CD14-positive monocyte (primary cell): Measurements from ENCODE around the gene GRID2. TPM values are rescaled to one million over a fixed set of nuclear protein-coding genes. Genes with fewer than 3 reads are reported as not detected.
"Not testable (repeated sequence)": the region's sequence is repeated elsewhere in the genome, so short reads cannot be mapped to it uniquely, and the experiment has no call there.

ENCODE experiments used
- DNase-seq, 3 donors: peaks; one replicate each; pipeline ENCODE4 v3.0.0-alpha.2; 2011 to 2022
- H2AFZ ChIP-seq: 2 replicates; pipeline ENCODE4 v1.6.0; 2012; ENCODE audit warnings: mild to moderate bottlenecking, low read depth, low read length, inconsistent platforms; ENCODE audit not compliant: insufficient read depth, poor library complexity, severe bottlenecking
- H3K27ac ChIP-seq, 2 donors: 1 replicate in 1 of 2; 2 replicates in 1 of 2; pipeline ENCODE4 v1.5.1; 2012 to 2013; ENCODE audit warnings: low read length in 2 of 2, control low read depth in 1 of 2, inconsistent platforms in 1 of 2, low read depth in 1 of 2, mild to moderate bottlenecking in 1 of 2
- H3K27me3 ChIP-seq, 2 donors: one replicate each; pipeline versions ENCODE4 v1.6.0 to v1.6.1; 2011 to 2013; ENCODE audit warnings: low read length in 2 of 2; ENCODE audit not compliant: control insufficient read depth in 2 of 2, insufficient read depth in 2 of 2
- H3K36me3 ChIP-seq, 2 donors: replicated peaks in 1 of 2; 1 replicate in 1 of 2; 2 replicates in 1 of 2; pipeline versions ENCODE4 v1.5.1 to v1.6.1; 2012 to 2013; ENCODE audit warnings: low read length in 2 of 2, control low read depth in 1 of 2, inconsistent platforms in 1 of 2, mild to moderate bottlenecking in 1 of 2; ENCODE audit not compliant: insufficient read depth in 2 of 2, control insufficient read depth in 1 of 2
- H3K4me1 ChIP-seq, 2 donors: 1 replicate in 1 of 2; 2 replicates in 1 of 2; pipeline versions ENCODE4 v1.5.1 to v1.6.1; 2012 to 2013; ENCODE audit warnings: low read length in 2 of 2, control low read depth in 1 of 2, inconsistent platforms in 1 of 2, mild to moderate bottlenecking in 1 of 2, moderate library complexity in 1 of 2; ENCODE audit not compliant: insufficient read depth in 2 of 2, control insufficient read depth in 1 of 2
- H3K4me2 ChIP-seq: replicated peaks from 2 replicates; pipeline ENCODE3; 2012; ENCODE audit warnings: low read length, moderate library complexity, mild to moderate bottlenecking; ENCODE audit not compliant: poor library complexity, severe bottlenecking; ENCODE audit errors: extremely low read depth
- H3K4me3 ChIP-seq, 3 experiments: fragments of 200-600 bp in 1 of 3; sonication (generic) in 1 of 3; replicated peaks in 1 of 3; 1 replicate in 2 of 3; 2 replicates in 1 of 3; pipeline ENCODE4 v1.5.1; 2011 to 2013; ENCODE audit warnings: low read length in 3 of 3, mild to moderate bottlenecking in 3 of 3, control low read depth in 2 of 3, low read depth in 2 of 3, inconsistent platforms in 1 of 3, moderate library complexity in 1 of 3
- H3K79me2 ChIP-seq: 2 replicates; pipeline ENCODE4 v1.6.0; 2012; ENCODE audit warnings: mild to moderate bottlenecking, control low read depth, inconsistent platforms, low read length, moderate library complexity; ENCODE audit not compliant: insufficient read depth
- H3K9ac ChIP-seq: 2 replicates; pipeline ENCODE4 v1.6.0; 2017; ENCODE audit warnings: low read length, mild to moderate bottlenecking; ENCODE audit not compliant: insufficient read depth, poor library complexity, severe bottlenecking
- H3K9me3 ChIP-seq, 2 donors: replicated peaks in 1 of 2; 1 replicate in 1 of 2; 2 replicates in 1 of 2; pipeline versions ENCODE4 v1.5.1 to v1.6.1; 2012 to 2013; ENCODE audit warnings: low read length in 2 of 2, control low read depth in 1 of 2; ENCODE audit not compliant: control insufficient read depth in 1 of 2, insufficient read depth in 1 of 2
- H4K20me1 ChIP-seq: 2 replicates; pipeline ENCODE4 v1.6.0; 2012; ENCODE audit warnings: mild to moderate bottlenecking, low read length, control low read depth, moderate library complexity; ENCODE audit not compliant: insufficient read depth
- H3K27ac Mint-ChIP-seq, 7 donors: one replicate each; pipeline ENCODE4 v1.8.0; 2020; ENCODE audit warnings: mild to moderate bottlenecking in 7 of 7, mixed read lengths in 7 of 7, moderate library complexity in 6 of 7, inconsistent platforms in 2 of 7
- H3K27me3 Mint-ChIP-seq, 3 donors: one replicate each; pipeline ENCODE4 v1.8.0; 2021 to 2022; ENCODE audit warnings: low read depth in 3 of 3, mild to moderate bottlenecking in 3 of 3, mixed read lengths in 3 of 3, moderate library complexity in 3 of 3, inconsistent platforms in 1 of 3
- H3K36me3 Mint-ChIP-seq, 2 donors: one replicate each; pipeline ENCODE4 v1.8.0; 2020; ENCODE audit warnings: mixed read lengths in 2 of 2, inconsistent platforms in 1 of 2, mild to moderate bottlenecking in 1 of 2
- H3K4me1 Mint-ChIP-seq: one replicate; pipeline ENCODE4 v1.8.0; 2020; ENCODE audit warnings: mild to moderate bottlenecking, mixed read lengths
- H3K4me3 Mint-ChIP-seq, 2 donors: one replicate each; pipeline ENCODE4 v1.8.0; 2020; ENCODE audit warnings: mild to moderate bottlenecking in 2 of 2, mixed read lengths in 2 of 2, moderate library complexity in 1 of 2
- H3K9me3 Mint-ChIP-seq, 7 donors: one replicate each; pipeline ENCODE4 v1.8.0; 2020 to 2022; ENCODE audit warnings: mixed read lengths in 7 of 7, mild to moderate bottlenecking in 6 of 7, moderate library complexity in 6 of 7, inconsistent platforms in 2 of 7
- CTCF ChIP-seq: fragments of 200-600 bp; IDR thresholded peaks from one replicate; pipeline ENCODE4 v1.8.0; 2022; ENCODE audit warnings: antibody characterized with exemption, mild to moderate bottlenecking
- WGBS: methylation state at CpG from one replicate; pipeline ENCODE4 v1.1.5; 2013; ENCODE audit warnings: missing lambda C conversion rate; ENCODE audit not compliant: insufficient coverage; 5-methylcytosine and 5-hydroxymethylcytosine counted together
- intact Hi-C, 2 donors: fragments of 100-400 bp; cut with micrococcal nuclease; formaldehyde crosslinking; loops; one replicate each; pipeline versions ENCODE4 v1.15.0 to v1.15.1; 2023
- polyA plus RNA-seq, 3 donors: library from polyadenylated mRNA; depleted of rRNA in 1 of 3; unstranded in 2 of 3; stranded (reverse) in 1 of 3; fragments of 300-500 nt in 2 of 3; fragments of >200 nt in 1 of 3; fragmentation: Illumina TruSeq in 2 of 3; gene quantifications; 1 replicate in 2 of 3; 2 replicates in 1 of 3; pipeline ENCODE4 v1.2.3, GENCODE V29; 2012 to 2021

Gene GRID2
- polyA plus RNA-seq, 3 donors, result not detected

- no peaks in the 10 kb centered on the region for H3K4me1 ChIP-seq
- H2AFZ ChIP-seq, result no peak overlapping the region
- H3K4me3 ChIP-seq, result no peak overlapping the region
- no peaks in the 10 kb centered on the region for H4K20me1 ChIP-seq
- H3K9me3 Mint-ChIP-seq, result peaks cover 0 to 3% (median 2%) of the 10 kb centered on the region in 7 donors
- H3K4me3 Mint-ChIP-seq, result no peak overlapping the region
- no peaks in the 10 kb centered on the region for H3K4me1 Mint-ChIP-seq
- 81% methylated on average over 2 of the region's 3 CpGs for WGBS
- no peak overlapping the region for H3K27ac Mint-ChIP-seq
- H3K27ac ChIP-seq, result no peak overlapping the region
- no peaks in the 10 kb centered on the region for H3K9me3 ChIP-seq
- H3K36me3 ChIP-seq, result no peaks in the 10 kb centered on the region
- H3K9ac ChIP-seq, result no peak overlapping the region
- intact Hi-C loops, result no loop called here
- no peaks in the 10 kb centered on the region for H3K36me3 Mint-ChIP-seq
- no peak for TF ChIP-seq CTCF
- no peaks in the 10 kb centered on the region for H3K27me3 ChIP-seq
- no peak overlapping the region for H3K4me2 ChIP-seq
- no peak for DNase-seq
- H3K79me2 ChIP-seq, result no peaks in the 10 kb centered on the region
- no peaks in the 10 kb centered on the region for H3K27me3 Mint-ChIP-seq
These were observed 1367.3 kb downstream of the GRID2 start for GRCh38 chr4:93671093-93671492.

GRCh38 chr4:93676937-93677336 is 1373.2 kb downstream of the GRID2 start:
- DNase-seq, H2AFZ ChIP-seq, H3K27me3 Mint-ChIP-seq, H4K20me1 ChIP-seq, H3K27ac Mint-ChIP-seq, H3K27ac ChIP-seq, H3K9ac ChIP-seq, intact Hi-C loops, H3K4me3 ChIP-seq, H3K4me1 Mint-ChIP-seq, H3K36me3 ChIP-seq, H3K4me2 ChIP-seq, H3K36me3 Mint-ChIP-seq, H3K9me3 ChIP-seq, H3K79me2 ChIP-seq, H3K4me3 Mint-ChIP-seq, H3K4me1 ChIP-seq, H3K27me3 ChIP-seq: not testable (repeated sequence)
- peaks cover 2 to 14% (median 8%) of the 10 kb centered on the region in 7 donors for H3K9me3 Mint-ChIP-seq
- no CpG with 5 or more reads among the region's 16 CpGs for WGBS
